Measurements from ENCODE around the gene ADAM21. TPM values are rescaled to one million over a fixed set of nuclear protein-coding genes. Genes with fewer than 3 reads are reported as not detected.
"Not testable (repeated sequence)": the region's sequence is repeated elsewhere in the genome, so short reads cannot be mapped to it uniquely, and the experiment has no call there.

ADAM21 gene
- total RNA-seq, 1 donor from 2014 or later = 3.4 TPM

DNA sequence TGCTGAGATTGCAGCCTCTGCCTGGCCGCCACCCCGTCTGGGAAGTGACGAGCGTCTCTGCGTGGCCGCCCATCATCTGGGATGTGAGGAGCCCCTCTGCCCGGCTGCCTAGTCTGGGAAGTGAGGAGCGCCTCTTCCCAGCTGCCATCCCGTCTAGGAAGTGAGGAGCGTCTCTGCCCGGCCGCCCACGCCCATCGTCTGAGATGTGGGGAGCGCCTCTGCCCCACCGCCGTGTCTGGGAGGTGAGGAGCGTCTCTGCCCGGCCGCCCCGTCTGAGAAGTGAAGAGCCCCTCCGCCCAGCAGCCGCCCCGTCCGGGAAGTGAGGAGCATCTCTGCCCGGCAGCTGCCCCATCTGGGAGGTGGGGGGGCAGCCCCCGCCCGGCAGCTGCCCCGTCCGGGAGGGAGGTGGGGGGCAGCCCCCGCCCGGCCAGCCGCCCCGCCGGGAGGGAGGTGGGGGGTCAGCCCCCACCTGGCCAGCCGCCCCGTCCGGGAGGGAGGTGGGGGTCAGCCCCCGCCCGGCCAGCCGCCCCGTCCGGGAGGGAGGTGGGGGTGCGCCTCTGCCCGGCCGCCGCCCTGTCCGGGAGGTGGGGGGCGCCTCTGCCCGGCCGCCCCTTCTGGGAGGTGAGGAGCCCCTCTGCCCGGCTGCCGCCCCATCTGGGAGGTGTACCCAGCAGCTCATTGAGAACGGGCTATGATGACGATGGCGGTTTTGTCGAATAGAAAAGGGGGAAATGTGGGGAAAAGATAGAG is 25.6 kb downstream of the ADAM21 start:
- not testable (repeated sequence) for DNase-seq (ENCODE audit: low spot score)

DNA sequence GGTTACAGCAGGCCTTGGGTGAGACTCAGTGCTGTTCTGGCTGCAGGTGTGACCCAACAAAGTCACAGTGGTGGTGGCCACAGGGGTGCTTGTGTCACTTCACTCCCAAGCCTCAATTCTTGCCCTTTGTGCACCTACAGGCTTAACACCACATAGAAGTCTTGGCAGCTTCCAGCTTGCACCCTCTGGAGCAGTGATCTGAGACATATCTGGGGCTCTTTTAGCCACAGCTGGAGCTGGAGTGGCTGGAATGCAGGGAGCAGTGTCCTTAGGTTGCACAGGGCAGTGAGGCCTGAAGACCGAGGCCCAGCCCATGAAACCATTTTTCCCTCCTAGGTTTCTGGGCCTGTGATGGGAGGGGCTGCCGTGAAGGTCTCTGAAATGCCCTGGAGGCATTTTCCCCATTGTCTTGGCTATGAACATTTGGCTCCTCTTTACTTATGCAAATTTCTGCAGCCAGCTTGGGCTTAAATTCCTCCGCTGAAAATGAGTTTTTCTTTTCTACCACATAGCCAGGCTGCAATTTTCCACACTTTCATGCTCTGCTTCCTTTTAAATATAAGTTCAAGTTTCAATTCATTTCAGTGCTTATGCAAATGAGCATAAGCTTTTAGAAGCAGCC is 37.7 kb downstream of the ADAM21 start:
- no peak for DNase-seq (ENCODE audit: low spot score)

DNA sequence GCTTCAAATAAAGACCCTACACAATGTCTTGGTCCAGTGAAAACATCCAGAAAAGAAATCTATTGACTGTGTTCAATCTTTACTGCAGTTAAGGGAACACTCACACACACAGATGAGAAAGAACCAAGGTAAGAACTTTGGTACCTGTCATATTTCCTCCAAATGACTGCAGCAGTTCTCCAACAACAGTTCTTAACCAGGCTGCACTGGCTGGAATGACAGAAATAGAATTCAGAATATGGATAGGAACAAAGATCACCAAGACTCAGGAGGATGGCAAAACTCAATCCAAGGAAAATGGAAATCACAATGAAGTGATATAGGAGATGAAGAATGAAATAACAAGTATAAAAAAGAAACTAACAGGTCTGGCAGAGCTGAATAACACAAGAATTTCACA is 46.2 kb downstream of the ADAM21 start:
- no peak for DNase-seq (ENCODE audit: low spot score)

Other genes with a start within 250 kb of the ADAM21 start
- gene COX16, start 92.5 kb upstream of the ADAM21 start, total RNA-seq (ENCODE audit: insufficient read depth, low replicate concordance) = 27.0 TPM
- 34.4 TPM for gene SYNJ2BP, start 35.1 kb upstream of the ADAM21 start, total RNA-seq (ENCODE audit: insufficient read depth, low replicate concordance)
- 1.4 TPM for gene ADAM20, start 82.8 kb downstream of the ADAM21 start, total RNA-seq (ENCODE audit: insufficient read depth, low replicate concordance)
- gene MED6, start 148.5 kb downstream of the ADAM21 start, total RNA-seq (ENCODE audit: insufficient read depth, low replicate concordance) = 57.1 TPM
- gene TTC9, start 189.7 kb downstream of the ADAM21 start, total RNA-seq (ENCODE audit: insufficient read depth, low replicate concordance) = 0.96 TPM

All from umbilical cord (tissue), 2 donors.